Progenitor cell of endocrine pancreas (in vitro differentiated cells): ENCODE data around the gene HOXA10. TPM values are rescaled to one million over a fixed set of nuclear protein-coding genes. Genes with fewer than 3 reads are reported as not detected.

Source experiments
- DNase-seq: peaks from one replicate; pipeline ENCODE4 v3.0.0; 2021; ENCODE audit warnings: low spot score; ENCODE audit not compliant: unreplicated experiment
- H3K27ac Mint-ChIP-seq: 2 replicates; pipeline ENCODE4 v1.8.0; 2021; ENCODE audit warnings: mild to moderate bottlenecking, moderate library complexity, mixed read lengths
- H3K27me3 Mint-ChIP-seq: 2 replicates; pipeline ENCODE4 v1.8.0; 2021; ENCODE audit warnings: mixed read lengths
- H3K36me3 Mint-ChIP-seq: 2 replicates; pipeline ENCODE4 v1.8.0; 2022; ENCODE audit warnings: mixed read lengths; ENCODE audit not compliant: insufficient read depth
- H3K4me1 Mint-ChIP-seq: 2 replicates; pipeline ENCODE4 v1.8.0; 2021; ENCODE audit warnings: low read depth, mixed read lengths
- H3K4me3 Mint-ChIP-seq: 2 replicates; pipeline ENCODE4 v1.8.0; 2021; ENCODE audit warnings: low read depth, mild to moderate bottlenecking, moderate library complexity, mixed read lengths
- H3K9me3 Mint-ChIP-seq: 2 replicates; pipeline ENCODE4 v1.8.0; 2021; ENCODE audit warnings: low read depth, mixed read lengths
- total RNA-seq: library from RNA; stranded (reverse); gene quantifications from 2 replicates; pipeline ENCODE4 v1.2.1, GENCODE V29; 2021
- TF ChIP-seq, protein P1 (sequence below): fragments of 200-600 bp; sonication (generic); IDR thresholded peaks from one replicate; pipeline ENCODE4 v1.5.0; 2021; ENCODE audit warnings: antibody characterized with exemption, mild to moderate bottlenecking; ENCODE audit not compliant: unreplicated experiment

HOXA10 gene
- total RNA-seq, 1 donor from 2014 or later, result not detected

DNA sequence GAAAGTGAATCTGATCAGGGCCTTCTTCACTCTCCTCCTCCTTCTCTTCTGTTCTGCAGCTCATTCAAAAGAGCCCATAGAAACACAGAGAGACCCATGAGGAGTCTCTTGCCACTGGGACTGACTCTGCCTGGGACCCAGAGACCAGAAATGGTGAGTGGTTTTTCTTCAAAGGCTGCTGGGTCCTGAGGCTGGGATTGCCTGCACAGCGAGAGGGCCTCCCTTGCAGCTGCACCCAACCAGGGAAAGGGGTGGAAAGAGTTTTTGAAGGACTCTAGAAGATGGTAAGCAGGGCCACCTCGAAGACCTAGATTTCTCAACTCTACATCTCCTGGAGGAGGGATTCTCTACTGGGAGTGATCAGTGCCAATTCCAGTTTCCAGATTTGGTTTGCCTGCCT, 41.2 kb upstream of the HOXA10 start:
- H3K27ac Mint-ChIP-seq, result no peak overlapping the region
- H3K9me3 Mint-ChIP-seq, result no peaks in the 10 kb centered on the region
- peaks cover 98% of the 10 kb centered on the region for H3K27me3 Mint-ChIP-seq
- DNase-seq, result no peak
- H3K36me3 Mint-ChIP-seq, result no peaks in the 10 kb centered on the region
- H3K4me3 Mint-ChIP-seq, result no peak overlapping the region
- peaks cover 3% of the 10 kb centered on the region for H3K4me1 Mint-ChIP-seq
- TF ChIP-seq, protein P1, sequence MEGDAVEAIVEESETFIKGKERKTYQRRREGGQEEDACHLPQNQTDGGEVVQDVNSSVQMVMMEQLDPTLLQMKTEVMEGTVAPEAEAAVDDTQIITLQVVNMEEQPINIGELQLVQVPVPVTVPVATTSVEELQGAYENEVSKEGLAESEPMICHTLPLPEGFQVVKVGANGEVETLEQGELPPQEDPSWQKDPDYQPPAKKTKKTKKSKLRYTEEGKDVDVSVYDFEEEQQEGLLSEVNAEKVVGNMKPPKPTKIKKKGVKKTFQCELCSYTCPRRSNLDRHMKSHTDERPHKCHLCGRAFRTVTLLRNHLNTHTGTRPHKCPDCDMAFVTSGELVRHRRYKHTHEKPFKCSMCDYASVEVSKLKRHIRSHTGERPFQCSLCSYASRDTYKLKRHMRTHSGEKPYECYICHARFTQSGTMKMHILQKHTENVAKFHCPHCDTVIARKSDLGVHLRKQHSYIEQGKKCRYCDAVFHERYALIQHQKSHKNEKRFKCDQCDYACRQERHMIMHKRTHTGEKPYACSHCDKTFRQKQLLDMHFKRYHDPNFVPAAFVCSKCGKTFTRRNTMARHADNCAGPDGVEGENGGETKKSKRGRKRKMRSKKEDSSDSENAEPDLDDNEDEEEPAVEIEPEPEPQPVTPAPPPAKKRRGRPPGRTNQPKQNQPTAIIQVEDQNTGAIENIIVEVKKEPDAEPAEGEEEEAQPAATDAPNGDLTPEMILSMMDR, result no peak

DNA sequence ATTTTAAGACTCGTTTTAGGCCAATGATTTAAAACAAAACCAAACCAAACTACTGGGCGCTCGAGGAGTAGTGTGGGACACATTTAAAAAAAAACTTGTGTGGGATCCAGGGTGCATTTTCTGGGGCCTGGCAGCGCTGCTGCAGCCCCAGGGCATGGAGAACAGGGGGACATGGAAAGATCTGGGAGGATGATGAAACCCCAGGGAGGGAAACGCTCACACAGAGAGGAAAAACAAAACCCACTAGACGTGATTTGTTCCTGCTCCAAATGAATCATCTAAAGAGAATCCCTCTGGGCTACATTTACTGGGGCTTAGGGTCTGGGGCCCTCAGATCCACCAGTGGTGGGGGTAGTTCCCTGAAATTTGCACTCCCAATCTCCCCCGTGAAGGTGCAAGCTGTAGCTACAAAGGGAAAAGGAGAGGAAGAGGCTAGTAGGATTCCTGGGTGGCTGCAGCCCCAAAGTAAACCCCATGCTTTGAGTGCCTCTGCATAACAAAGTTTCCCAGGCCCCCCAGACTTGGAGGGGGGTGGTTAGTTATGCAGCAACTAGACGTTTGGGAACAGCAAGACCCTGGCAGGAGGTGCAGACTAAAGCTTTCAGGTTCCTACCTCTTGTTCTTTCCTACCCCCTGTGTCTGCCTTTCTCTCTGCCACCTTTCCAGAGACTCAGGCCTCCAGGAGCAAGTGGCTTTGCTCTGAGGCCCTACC, 40.3 kb upstream of the HOXA10 start:
- peaks cover 99% of the 10 kb centered on the region for H3K27me3 Mint-ChIP-seq
- H3K36me3 Mint-ChIP-seq, result no peaks in the 10 kb centered on the region
- TF ChIP-seq, protein P1, result no peak
- no peaks in the 10 kb centered on the region for H3K9me3 Mint-ChIP-seq
- H3K4me1 Mint-ChIP-seq, result peaks cover 4% of the 10 kb centered on the region
- H3K27ac Mint-ChIP-seq, result no peak overlapping the region
- no peak for DNase-seq
- no peak overlapping the region for H3K4me3 Mint-ChIP-seq

DNA sequence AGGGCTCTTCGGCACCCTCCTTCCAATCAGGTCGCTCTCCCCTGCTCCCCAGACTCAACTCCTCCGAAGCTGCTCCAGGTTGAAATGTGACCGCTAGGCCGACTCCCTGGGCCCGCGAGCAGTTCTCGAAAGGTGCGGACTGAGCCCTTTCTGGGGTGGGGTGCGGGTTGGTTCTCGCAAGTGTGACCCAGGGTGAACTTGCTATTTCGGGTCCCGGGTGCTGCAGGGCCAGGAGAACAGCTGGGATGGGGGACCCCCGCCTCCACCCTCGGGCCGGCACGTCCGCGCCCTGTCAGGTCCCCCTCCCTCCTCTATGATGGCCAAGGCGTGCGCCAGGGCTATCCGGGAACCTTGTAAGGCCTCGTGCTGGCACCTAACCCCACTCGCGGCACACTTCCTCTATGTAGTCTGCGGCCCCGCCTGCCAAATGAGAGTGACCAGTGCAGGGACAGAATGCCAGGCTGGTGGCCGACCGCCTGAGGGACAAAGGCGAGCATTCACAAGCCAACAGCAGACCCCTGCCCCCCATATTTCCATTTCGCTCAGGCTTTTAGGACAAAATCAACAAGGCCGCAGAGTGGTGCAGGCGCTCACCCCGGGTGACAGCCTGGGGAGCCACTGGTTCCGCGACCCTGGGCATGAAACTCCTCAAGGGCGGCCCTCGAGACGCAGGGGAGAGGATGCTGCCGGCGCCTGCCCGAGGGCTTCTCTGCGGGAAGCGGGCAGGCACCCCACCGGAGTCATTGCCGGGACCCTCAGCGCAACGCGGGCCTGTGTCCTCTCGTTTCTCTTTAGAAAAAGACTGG, 39.5 kb upstream of the HOXA10 start:
- Mint-ChIP-seq H3K4me3 (no peak overlapping the region), H3K36me3 (no peaks in the 10 kb centered on the region), H3K9me3 (no peaks in the 10 kb centered on the region), H3K27me3 (peaks cover 100% of the 10 kb centered on the region), H3K4me1 (peaks cover 4% of the 10 kb centered on the region), H3K27ac (no peak overlapping the region)
- TF ChIP-seq, protein P1, result no peak
- DNase-seq, result no peak

DNA sequence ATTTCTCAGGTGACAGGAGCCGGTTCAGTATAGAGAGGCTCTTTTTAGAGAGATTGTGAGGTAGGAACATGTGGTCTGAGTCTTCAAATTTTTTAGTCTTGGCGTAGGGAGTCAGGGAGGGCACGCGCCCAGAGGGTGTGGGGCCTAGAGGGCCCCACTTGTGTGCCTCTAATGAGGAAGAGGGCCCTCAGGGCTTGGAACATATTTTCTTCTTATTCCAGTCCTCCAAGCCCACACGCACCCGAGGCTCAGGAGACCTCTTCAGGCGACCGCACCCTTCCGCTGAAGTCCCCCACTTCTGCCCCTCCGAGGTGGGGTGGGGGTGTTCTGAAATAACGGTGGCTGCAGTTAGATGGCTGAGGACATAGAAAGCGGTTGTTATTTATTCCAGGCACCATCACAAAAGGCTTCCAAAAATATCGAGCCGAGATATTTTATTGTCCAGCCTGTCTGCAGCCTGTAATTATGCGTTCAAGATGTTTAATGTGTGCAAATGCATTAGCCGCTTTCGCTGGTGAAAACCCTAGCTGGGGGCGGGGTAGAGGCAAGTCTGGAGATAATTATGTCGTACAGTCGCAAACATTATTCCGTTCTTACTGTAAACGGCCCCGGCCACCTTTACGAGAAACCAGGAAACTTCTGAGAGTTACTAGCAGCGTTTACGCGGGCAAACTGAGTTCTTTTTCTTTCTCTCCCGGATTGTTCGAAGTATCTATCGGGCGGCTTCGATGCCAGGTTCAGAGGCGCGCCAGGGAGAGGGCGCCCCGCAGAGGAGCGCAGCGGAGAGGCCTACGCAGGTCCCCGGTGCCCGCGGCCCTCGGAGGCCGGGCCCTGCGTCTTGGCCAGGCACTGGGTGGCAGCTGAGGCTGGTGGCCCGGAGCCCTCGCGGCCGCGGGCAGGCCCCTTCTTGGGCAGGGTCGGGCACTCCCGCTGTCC, 38.6 kb upstream of the HOXA10 start:
- H3K4me3 Mint-ChIP-seq, result no peak overlapping the region
- H3K27me3 Mint-ChIP-seq, result peaks cover 100% of the 10 kb centered on the region
- H3K27ac Mint-ChIP-seq, result no peak overlapping the region
- no peak for DNase-seq
- H3K4me1 Mint-ChIP-seq, result peaks cover 4% of the 10 kb centered on the region
- H3K9me3 Mint-ChIP-seq, result no peaks in the 10 kb centered on the region
- no peaks in the 10 kb centered on the region for H3K36me3 Mint-ChIP-seq
- TF ChIP-seq, protein P1, result peak; percentile 14

DNA sequence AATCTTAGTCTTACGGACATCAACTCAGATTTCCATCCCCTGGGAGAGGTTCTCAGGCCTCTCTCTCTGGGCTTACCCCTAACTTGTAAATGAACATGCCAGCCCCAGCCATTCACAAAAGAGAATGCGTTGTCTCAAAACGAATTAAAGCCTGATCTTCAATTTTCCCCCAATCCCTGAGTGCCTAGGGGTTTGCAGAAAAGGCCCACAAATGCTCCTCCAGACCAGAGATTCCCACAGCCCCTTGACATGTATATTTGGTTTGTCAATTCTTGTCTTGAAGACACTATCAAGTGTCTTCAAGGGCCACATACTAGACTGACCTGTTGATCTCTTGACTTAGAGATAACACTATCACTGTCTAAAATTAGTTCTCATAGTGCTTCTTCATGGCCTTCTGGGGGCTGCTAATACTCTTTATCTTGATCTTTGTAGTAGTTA, 37.7 kb upstream of the HOXA10 start:
- no peak for DNase-seq
- H3K36me3 Mint-ChIP-seq, result no peaks in the 10 kb centered on the region
- peaks cover 4% of the 10 kb centered on the region for H3K4me1 Mint-ChIP-seq
- no peak overlapping the region for H3K27ac Mint-ChIP-seq
- H3K9me3 Mint-ChIP-seq, result no peaks in the 10 kb centered on the region
- TF ChIP-seq, protein P1, result no peak
- H3K27me3 Mint-ChIP-seq, result peaks cover 100% of the 10 kb centered on the region
- H3K4me3 Mint-ChIP-seq, result no peak overlapping the region
